HG02973 (cell line): ENCODE results near the gene ERFE.

Experiments used
- ATAC-seq: cut with Tn5 transposase; IDR thresholded peaks from one replicate; pipeline ENCODE4 v1.9.1; 2021; ENCODE audit warnings: moderate library complexity; ENCODE audit not compliant: unreplicated experiment

ERFE gene

DNA sequence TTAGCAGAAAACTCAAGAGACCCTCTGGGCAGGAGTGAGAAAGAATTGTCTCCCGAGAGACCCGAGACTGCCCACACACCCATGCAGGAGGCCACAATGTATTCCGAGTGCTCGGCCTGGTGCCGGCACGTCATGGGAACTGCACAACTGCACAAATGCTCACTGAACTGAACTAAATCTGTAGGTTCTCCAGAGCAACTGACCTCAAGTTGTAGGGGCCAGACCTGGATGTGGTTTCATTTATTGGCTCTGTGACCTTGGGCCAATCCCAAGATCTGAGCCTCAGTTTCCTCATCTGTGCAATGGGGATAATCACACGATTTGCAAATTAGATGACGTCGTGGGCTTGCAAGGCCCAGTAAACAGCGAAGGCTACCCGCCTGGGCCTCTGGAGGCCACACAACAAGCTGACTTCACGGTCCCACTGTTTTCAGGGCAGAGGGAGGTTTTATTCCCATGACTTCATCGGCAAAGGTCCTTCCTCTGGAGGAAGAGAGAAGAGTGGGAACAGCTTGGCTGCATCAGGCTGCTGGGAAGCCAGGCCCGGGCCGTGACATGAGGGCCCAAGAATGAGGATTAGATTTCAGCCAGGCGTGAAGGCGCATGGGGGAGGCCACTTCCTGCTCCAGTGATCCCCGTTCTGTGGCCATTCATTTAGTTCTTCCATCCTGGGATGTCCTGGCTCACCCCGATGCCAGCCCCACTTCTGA lies 3.6 kb upstream of the ERFE start:
- ATAC-seq: no peak

DNA sequence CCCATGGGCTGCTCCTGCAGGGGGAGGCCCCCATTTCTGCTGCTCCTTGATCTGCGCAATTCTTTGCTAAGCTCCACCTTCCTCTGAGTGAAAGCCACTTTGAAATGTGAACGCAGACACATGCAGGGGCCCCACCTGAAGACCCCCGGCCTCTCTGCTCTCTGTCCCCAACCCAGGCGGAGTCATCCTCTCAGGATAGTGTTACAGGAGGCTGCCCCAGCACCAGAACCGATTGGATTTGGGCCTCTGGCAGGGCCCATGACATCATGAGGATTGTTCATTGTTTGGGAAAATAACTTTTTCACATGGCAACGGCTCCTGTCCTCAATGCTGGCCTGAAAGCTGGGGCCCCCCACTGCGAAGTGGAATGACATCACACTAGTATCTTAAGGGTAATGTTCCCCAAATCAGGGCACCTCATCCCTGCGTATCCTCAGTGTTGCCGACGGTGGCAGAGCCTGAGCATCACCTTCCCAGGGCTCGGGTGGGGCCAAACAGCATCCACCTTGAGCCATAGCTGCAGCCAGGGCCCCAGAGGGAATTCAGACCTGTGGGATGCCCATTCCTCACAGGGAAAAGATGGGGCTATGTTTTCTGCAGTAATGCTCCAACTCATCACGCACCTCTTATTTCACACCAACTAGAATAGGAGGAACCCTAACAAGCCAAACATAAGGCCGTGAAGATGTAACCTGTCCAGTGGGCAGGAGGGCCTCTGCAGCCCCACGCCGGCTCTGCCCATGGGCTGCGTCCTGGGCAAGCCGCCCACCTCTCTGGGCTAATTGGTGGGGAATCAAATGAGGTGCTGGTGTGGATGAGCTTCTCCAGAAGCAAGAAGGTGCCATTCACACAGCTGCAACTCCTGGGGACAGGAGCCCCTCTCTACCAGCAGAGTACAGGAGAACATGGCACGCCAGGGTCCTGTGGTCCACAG lies 2.7 kb upstream of the ERFE start:
- ATAC-seq: no peak

DNA sequence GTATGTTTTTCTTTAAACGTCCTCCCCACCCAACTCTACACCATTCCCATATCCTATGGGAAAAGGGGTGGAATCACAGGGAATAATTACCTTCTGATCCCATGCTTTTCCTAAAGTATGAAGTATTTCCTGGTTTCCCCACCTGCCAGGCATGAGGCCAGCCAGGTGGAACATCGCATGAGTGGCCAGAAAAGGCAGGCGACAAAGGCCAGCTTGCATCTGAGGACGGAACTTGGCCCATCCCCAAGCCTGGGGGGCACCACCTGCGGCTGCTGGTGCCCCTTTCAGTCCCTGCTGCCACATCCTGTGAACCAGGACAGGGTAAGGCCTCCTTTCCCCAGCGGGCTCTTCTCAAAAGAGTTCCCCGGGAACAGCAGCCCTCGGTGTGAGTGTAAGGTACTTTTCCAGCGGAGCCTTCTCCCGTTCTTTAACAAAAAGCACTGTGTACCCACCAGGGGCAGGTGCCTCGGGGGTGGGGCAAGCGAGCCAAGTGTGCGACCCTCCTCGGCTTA lies 1.2 kb upstream of the ERFE start:
- ATAC-seq: no peak

DNA sequence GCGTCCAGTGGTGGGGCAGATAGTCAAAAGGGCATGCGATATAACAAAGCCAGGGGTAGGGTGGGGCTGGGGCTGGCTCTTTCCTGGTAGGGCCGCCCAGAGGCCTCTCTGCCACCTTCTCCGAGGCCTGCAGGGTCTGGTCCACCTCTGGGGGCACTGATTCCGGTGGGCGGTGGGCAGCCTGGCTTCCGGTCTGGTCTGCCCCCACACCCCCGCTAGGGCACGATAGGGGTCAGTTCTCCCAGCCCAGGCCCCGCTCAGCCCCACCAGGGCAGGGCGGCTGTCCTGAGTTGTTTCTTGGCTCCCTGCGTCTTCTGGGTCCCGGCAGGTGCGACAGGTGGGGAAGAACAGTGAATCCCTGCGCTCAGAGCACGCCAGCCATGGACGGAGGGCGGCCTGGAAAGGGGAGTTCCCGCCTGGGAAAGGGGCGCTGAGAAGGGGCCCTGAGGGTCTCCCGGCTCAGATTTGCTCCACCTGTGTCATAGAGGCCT lies 707 bp upstream of the ERFE start:
- ATAC-seq: no peak

DNA sequence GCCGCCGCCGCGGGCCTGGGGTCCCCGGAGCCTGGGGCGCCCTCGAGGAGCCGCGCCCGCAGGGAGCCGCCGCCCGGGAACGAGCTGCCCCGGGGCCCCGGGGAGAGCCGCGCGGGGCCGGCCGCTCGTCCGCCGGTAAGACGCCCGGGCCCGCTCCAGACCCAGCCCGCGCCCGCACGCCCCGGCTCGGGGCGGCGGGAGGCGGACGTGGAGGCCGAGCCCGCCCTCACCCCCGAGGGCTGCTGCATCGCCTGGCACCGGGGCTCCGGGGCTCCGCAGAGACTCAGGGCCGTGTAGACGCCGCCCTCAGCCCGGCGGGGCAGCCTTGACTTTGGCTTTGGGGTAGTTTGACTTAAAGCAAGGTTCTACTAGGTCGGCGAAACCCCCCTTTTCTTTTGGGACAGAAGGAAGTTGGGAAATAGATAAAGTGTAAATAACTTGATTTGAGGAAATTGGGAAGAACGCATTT lies 335 bp downstream of the ERFE start:
- no peak for ATAC-seq

DNA sequence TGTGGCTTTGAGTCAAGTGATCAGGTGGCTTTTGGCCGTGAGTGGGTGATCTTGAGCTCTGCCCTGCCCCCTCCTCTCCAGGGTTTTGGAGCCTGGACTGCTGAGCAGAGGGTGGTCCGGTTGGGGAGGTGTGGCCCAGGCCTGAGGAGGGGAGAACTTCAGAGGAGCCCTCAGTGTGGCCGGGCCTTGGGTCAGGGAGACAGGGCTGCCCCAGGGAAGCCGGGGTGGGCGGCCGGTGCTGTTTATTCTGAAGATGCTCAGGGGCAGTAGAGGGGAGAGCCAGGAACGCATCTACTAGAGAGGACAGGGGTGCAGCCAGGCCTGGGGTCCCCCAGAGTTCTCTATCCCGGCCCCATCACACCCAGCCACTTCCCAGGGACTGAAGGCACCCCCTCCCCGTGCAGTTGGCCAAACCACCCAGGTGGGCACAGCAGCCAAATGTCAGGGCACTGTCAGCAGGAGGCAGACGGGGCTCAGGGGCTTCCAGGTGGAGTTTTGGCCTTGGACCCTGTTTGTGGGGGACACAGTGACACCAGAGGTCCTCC lies 963 bp downstream of the ERFE start:
- no peak for ATAC-seq

DNA sequence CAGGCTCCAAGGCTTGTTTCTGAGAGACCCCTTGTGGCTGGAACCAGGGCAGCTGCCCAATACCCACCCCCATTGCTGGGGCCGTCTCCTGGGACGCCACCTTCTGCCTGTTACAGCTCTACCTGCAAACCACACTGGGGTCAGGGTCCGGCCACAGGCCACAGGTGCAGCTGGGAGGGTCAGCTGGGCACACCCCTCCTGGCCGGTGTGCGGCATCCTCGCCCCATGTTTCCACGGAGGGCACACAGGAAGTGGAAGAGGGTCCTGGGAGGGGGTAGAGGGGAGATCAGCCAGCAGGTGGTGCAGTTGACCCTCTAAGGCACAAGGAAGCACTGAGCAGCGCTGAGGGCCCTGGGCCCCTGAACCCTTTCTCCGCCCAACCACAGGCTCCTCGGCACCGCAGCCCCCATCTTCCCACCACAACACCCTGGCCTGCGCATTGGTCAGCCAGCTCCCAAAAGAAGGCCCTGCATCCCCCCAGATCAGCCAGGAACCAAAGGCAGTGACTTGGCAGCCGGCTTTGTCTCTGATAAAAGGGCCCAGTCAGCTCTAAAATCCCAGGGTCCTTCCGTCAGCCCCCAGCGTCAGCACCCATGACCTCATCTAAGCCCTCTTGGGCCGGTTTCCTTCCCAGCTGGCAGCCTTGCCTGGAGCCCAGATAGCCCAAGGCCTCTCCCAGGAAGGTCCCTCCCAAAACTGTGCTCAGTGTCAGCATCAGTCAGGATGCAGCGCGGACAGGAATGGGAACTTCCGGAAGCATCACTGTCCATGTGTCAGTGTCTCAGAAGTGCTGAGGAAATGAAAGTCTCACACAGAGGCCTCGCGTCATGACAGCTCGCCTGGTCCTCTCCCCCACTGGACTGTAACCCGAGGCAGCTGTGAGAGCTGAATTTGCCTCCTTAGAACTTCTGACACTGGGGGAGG lies 1.7 kb downstream of the ERFE start:
- no peak for ATAC-seq

DNA sequence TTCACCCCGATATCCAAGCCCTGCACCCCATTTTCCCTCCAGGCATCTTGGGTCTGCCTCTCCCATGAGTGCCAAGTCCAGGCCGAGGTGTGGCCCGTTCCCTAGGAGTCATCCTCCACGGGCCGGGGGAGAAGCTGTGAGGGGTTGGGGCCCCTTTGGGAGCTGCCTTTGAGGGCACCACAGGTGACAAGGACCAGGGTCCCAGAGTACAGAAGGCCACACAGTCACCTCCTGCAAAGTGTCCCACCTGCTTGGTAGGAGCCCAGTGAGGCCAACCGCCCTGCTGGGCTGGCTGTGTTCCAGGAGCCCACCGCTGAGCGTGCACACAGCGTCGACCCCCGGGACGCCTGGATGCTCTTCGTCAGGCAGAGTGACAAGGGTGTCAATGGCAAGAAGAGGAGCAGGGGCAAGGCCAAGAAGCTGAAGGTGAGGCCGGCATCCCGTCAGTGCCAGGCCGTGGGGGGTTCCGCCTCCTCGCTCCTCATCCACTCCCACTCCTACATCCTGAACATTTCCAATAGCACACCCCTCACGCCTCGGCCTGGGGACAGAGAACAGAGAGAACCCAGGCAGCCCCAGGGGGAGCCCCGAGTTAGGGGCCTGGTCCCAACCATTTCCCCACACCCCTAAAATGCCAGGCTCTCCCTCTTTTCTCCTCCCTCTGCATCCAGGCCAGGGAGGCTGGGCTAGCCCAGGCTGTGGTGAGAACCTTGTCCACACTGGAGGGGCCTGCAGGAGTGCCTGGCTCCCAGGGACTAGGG lies 2.7 kb downstream of the ERFE start:
- no peak for ATAC-seq

DNA sequence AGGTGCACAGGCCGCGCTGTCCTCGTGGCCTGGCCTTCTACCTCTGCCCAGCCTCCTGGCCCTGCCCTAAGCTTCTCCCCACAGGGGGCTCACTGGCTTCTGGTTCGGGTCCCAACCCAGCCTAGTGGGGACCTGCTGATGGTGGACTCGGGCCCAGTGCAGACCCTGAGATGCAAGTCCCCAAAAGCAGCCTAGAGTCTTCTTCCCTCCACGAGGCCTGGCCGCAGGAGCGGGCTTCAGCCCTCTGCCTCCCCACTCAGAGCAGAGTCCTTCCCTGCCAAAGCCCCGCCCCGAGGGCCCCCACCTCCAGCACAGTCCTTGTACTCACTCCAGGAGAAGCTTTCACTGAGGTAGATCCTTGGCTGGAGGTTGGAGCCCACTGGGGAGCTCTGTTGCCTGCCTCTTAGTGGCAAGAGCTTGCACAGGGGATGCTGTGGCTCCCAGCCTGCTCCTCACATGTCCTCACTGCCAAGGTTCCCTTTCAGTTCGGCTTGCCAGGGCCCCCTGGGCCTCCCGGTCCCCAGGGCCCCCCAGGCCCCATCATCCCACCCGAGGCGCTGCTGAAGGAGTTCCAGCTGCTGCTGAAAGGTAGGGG lies 3.6 kb downstream of the ERFE start:
- ATAC-seq: no peak

DNA sequence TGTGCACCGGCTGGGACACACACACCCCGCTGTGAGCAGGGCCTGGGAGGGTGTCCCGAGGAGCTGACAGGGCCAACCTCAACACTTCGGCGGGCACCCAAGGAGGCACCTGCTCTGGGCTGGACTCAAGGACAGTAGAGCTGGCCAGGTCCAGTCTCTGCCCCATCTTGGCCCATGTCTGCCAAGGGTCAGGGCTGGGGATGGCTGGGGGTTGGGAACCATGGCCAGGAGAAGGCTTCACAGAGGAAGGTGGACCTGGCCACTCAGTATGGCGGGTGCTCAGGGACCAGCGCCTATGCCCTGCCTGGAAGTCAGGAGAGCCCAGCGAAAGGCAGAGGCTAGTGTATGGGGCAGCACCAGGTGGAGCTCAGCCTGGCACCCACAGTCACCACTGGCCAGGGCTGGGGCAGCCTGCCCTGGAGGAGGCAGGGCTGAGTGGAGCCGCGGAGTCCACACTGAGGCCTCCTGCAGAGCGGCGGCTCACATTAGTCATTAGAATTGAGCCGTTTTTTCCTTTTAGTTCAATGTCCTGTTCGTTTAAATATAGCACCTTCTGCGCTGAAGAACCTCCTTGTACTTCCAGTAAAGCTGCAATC lies 4.2 kb downstream of the ERFE start:
- ATAC-seq: no peak

DNA sequence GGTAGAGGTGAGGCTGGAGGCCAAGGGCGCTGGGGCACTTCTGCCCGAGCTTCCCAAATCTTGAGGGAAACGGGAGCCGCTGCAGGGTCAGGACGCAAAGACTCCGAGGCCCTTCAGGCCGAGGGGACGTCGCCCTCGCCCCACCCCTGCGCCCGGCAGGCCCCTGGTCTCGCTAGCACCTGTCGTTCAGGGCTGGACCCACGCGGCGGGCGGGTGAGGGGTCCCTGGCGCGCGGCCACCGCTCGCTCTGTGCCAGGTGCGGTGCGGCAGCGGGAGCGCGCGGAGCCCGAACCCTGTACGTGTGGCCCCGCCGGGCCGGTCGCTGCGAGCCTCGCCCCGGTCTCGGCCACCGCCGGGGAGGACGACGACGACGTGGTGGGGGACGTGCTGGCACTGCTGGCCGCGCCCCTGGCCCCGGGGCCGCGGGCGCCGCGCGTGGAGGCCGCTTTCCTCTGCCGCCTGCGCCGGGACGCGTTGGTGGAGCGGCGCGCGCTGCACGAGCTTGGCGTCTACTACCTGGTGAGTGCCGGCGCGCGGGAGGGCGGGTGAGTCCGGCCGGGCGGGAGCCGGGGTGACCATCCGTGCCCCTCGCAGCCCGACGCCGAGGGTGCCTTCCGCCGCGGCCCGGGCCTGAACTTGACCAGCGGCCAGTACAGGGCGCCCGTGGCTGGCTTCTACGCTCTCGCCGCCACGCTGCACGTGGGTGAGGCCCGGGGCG lies 4.9 kb downstream of the ERFE start:
- no peak for ATAC-seq

DNA sequence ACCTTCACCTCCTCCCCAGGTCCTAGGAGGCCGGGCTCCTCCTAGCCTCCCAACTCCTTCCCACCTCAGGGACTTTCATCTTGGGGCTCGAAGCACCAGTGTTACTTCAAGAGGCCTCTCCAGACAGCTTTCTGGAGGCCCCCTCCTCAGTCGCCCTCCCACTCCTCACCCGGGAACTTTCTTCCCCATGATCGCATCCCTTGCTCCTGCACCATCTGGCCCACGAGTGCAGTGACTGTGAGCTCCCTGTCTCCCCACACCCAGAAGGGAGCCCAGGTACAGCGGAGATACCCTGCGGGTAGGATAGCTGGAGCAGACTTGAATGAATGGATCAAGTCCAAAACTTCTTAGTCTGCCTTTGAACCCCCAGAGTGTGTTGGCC lies 6.1 kb downstream of the ERFE start:
- no peak for ATAC-seq

DNA sequence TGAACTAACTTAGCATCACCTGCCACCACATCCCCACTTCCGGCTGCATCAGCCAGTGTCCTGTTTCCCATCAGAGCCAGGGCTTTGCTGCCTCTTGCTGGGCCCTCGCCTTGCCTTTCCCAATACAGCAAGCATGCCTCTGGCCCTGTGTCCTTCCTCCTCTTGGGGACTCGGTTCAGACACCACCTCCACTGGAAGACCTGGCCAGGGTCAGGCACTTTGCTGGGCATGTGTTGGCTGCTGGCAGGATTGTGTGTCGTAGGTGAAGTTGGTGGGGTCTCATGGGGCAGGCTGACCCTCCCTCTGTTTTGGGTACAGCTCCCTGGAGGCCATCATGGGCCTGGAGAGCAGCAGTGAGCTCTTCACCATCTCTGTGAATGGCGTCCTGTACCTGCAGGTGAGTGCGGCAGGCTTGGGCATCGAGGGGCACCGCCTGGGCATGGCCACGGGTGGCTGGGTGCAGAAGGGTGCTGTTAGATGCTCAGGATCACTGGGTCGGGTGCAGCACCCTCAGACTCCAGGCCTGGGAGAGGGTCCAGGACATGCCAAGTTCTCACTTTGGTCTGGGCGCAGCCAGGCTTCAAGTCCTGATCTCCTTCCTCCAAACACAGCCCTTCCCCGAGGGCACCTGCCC lies 6.6 kb downstream of the ERFE start:
- ATAC-seq: no peak

DNA sequence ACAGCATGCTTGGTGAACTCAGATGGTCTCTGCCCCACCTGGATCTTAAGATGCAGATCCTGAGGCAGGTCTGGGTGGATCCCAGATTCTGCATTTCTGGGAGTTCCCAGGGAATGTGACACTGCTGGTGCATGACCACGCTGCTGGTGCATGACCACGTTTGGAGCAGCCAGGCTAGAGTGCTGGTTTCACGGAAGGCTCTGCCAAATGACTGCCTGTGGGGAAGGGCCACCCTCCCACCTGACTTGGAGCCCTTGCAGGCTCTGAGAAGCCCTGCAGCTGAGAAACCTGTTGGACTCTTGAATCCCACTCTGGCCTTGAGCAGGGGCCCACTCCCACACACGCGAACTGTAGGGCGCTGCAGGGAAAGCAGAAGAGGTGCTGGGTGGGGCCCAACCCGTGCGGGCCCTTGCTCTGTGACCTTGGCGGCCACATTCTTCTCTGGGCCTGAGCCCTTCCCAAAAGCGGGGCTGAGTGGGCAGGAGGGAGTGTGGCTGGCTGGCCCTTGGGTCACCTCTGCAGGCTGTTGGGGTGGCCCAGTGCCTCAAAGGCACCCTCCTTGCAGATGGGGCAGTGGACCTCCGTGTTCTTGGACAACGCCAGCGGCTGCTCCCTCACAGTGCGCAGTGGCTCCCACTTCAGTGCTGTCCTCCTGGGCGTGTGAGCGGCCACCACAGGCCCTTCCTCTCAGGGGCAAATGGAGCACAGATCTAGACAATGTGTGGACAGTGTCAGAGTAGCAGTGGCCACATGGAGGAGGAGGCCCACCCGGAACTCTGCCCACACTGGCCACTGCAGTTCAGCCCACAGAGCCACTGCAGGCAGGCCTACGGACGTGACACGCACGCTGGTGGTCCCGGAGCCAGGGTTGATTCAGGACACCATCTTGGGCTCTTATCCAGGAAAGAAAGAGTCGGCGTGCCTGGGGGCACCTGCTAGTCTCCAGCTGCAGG lies 7.9 kb downstream of the ERFE start:
- no peak for ATAC-seq

DNA sequence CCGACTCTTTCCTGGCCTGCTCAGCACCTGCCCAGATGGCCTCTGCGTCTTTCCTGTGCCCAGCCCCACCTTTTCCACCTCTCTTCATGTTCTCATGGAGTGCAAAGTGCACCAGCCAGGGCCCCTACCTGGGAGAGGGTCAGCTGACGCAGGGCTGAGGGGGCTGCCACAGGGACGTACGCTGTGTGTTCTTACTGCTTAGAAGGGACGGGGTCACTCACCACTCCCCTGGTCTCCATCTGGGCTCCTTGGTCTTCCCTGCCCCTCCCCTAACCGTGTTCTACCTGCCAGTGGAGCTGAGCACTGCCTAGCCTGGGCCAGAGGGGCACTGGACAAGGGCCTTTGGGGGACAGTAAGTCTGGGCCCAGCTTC lies 8.6 kb downstream of the ERFE start:
- ATAC-seq: no peak

DNA sequence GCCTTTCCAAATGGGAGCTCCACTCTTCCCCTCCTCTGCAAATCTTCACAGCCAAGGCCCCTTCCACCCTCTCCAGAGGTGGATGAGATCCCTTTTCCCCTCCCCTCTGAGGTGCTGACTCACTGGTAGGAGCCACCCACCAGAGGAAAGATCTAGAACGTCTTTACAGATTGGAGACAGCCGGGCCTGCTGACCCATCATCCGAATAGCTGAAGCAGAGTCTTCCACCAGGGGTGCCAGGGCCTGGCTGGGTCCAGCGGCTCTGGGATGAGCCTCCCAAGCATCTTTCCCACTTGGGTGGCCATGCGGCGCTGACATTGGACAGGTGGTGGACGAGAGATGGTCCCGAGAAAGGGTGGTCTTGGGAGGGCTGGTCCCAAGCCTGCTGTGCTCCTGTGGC lies 9.0 kb downstream of the ERFE start:
- ATAC-seq: no peak
